HG03025 (cell line): ENCODE measurements around the gene NCLN.
"Not testable (repeated sequence)": the region's sequence is repeated elsewhere in the genome, so short reads cannot be mapped to it uniquely, and the experiment has no call there.

Source experiments
- ATAC-seq: cut with Tn5 transposase; IDR thresholded peaks from one replicate; pipeline ENCODE4 v1.9.1; 2021; ENCODE audit warnings: mild to moderate bottlenecking, moderate library complexity; ENCODE audit not compliant: unreplicated experiment, low FRiP score

The NCLN gene

DNA sequence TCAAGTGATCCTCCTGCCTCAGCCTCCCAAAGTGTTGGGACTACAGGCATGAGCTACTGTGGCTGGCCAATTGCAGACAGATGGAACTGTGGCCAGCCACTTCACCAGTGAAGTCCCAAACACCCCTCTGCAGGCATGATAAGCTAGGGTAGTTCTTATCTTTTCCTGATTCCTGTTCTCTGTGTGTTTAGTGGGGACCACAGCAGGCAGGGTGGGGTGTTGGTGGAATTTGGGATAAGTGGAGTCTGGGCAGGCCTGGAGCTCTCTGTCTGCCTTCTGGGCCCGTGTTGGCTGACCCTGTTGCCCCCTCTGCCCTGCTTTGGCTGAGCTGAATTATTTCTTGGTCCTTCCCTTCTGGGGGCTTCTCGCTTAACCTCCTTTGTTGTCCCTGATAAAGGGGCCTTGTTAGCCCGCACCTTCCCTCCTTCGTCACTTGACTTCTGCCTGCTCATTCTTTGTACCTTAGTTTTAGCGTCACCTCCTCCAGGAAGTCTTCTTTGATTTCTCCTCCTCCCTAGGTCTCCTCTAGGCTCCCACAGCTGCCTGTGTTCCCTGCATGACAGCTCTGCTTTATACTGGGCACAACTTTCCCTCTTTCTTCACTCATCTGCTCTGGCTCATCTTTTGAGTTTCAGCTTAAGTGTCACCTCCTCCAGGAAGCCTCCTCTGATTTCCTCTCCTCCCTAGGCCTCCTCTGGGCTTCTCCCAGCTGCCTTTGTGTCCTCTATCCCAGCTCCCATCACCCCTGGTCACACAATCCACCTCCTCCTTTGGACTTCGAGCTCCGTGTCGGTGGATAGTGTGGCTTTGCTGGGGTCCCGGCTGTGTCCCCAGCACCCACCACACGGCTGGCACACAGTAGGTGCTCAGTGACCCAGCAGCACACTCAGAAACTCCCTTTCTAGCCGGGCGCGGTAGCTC is 1.7 kb upstream of the NCLN start:
- no peak for ATAC-seq

GRCh38 chr19:3184847-3185460 is 776 bp upstream of the NCLN start:
- ATAC-seq = peak; percentile 19

DNA sequence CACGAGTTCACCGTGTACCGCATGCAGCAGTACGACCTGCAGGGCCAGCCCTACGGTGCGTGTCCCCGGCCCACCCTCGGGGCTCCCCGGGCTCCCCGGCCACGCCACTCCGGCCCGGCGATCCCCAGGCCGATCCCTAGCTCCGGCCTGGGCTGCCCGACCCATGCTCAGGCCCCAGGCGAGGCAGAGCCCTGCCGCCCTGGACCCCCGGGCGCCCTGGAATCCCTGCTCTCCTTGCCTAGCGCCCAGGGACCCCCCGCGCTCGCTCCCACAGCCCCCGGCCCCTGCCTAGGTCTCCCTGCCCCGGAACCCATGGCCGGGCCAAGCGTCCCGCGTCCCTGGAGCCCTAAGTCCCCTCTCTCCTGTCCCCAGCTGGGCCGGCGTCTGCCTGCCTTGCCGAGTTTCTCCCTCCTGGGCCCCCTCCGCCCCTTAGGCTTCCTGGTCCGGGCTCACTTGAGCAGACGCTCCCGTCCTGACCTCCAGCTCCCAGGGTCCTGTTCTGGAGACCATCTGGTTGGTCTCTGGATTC is 494 bp downstream of the NCLN start:
- ATAC-seq = peak; percentile 27

DNA sequence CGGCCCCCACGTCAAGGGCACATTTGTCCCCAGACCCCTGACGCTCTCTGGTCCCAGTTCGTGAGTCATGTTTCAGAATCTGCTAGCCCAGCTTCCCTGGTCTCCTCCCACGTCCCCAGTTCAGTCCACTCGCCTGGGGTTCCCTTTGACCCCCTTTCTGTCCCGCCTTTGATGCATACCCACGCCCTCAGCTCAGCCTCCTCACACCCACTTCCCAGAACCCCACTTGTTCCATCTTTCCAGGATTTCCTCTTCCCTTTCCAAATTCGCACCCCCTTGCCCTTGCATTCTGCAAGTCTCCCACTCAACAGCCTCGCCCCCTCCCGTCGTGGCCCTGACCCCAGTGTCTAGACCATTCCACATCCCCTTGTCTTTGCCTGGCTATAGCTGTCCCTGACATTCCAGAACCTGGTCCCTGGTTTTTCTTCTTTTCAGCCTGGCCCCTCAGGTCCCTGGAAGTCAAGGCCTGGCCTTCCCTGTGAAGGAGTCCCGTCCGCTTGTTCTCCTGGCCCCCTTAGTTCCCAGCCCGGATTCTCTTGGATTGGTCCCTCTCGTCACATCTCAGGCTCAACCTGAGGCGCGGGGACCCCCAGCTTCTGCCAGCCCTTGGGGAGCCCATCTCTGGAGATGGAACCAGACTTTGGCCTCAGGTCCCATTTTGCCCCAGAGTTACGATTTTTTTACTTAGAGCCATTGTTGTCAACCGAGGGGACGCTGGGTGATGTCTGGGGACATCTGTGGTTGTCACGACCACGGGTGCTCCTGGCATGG is 1.3 kb downstream of the NCLN start:
- ATAC-seq = no peak

GRCh38 chr19:3187662-3188511 is 2.2 kb downstream of the NCLN start:
- ATAC-seq = no peak

- no peak for ATAC-seq
Observed at GRCh38 chr19:3188627-3189596, 3.2 kb downstream of the NCLN start.

GRCh38 chr19:3189702-3190469 is 4.2 kb downstream of the NCLN start:
- ATAC-seq = no peak

- no peak for ATAC-seq
Observed at GRCh38 chr19:3190470-3190770, 4.7 kb downstream of the NCLN start.

DNA sequence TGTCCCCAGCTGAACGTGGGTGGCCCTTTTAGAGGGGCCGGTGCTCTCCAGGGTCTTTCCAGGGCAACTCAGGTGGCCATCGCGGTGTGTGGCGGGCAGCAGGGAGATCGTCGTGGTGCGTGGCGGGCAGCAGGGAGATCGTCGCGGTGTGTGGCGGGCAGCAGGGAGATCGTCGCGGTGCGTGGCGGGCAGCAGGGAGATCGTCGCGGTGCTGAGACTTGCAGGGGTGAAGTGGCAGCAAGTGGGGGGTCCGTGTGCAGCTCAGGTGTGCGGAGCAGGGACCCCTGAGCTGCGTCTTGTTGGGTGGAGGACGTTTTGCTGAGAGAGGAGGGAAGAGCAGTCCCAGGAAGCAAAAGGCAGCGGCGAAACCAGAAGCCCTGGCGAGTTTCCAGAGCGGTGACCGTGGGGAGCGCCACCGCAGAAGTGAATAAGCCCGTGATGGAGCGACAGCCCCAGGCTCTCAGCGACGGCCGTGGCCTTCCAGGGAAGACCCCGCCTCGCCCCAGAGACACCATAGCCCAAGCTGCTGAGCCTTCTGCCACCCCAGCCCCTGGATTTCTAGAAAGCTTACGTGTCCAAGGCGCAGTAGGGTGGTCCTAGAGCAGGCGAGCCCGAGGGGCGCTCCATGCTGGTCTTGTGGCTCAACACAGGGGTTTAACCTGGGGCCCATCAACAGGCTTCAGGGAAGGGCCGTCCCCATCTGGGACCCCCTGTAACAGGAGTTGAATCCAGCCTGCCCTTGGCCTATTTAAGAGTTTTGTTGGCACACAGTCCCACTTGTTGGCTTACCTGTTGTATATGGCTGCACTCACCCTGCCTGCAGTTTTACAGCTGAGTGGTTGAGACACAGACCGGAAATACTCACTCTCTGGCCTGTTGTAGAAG is 5.4 kb downstream of the NCLN start:
- ATAC-seq = no peak

GRCh38 chr19:3191806-3192104 is 6.0 kb downstream of the NCLN start:
- ATAC-seq = not testable (repeated sequence)

GRCh38 chr19:3192228-3192635 is 6.5 kb downstream of the NCLN start:
- ATAC-seq = no peak

DNA sequence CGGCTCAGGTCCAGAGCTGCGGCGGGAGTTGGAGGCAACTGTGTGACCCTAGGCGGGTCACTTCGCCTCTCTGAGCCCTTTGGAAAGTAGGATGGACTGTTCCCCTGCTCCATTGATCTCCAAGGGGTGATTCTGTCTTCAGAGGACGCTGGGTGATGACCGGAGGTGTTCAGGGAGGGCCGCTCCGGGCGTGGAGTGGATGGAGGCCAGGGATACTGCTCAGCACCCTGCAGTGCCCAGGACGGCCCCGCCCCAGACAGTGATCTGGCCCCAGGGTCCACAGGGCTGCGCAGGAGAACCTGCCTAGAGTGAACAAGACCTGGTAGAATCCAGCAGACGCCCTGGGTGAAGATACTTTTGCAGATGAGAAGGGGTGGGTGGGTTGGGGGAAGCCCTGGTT is 7.0 kb downstream of the NCLN start:
- ATAC-seq = no peak

DNA sequence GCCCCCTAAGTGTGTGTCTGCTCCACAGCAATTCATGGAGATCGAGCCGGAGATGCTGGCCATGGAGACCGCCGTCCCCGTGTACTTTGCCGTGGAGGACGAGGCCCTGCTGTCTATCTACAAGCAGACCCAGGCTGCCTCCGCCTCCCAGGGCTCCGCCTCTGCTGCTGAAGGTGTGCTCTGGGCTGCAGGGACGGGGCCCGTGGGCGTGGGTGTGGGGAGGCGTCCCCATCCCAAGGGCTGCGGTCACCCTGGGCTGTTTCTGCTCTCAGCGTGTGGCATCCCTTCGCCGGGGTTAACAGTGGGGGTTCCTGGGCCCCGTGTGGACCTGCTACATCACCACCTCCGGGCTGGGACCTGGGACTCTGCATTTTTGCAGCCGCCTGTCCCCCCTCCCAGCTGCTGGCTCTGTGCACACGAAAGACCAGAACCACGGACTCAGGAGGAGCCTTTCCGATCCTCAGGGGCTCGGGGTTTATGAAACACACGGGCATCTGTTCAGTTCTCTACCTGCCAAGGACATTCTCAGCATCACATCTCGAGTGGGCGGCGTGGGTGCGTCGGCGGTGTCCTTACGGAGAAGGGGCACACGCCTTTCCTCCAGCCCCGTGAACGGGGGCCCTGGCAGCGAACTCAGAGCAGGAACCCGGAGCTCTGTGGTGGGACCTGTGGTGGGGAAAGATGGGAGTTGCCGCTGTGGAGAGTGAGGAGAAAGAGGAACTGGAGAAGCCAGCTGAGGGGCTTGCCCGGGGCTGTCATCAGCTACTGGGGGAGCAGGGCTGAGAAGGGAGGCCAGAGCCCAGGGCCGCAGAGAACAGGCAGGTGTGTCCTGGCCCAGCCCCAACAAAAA is 7.8 kb downstream of the NCLN start:
- no peak for ATAC-seq

- ATAC-seq = no peak
Observed at GRCh38 chr19:3194106-3195087, 8.7 kb downstream of the NCLN start.

- no peak for ATAC-seq
Observed at GRCh38 chr19:3196064-3196932, 10.6 kb downstream of the NCLN start.
